Astrocyte (in vitro differentiated cells and primary cell): ENCODE measurements around the gene SLC16A1. TPM values are rescaled to one million over a fixed set of nuclear protein-coding genes. Genes with fewer than 3 reads are reported as not detected.
A peak's percentile ranks its signal among the peaks of the same experiment; 100 is the strongest.

Source experiments
- DNase-seq: peaks from one replicate; pipeline ENCODE4 v3.0.0-alpha.2; 2010; ENCODE audit warnings: low read depth
- FAIRE-seq: peaks from 2 replicates; lab custom pipeline; 2011; peaks lifted over from hg19 to GRCh38; lab: Jason Lieb, UNC
- H2AFZ ChIP-seq: 2 replicates; pipeline ENCODE4 v1.6.0; 2012; ENCODE audit warnings: low read depth, low read length, inconsistent platforms
- H3K27ac ChIP-seq: 2 replicates; pipeline ENCODE4 v1.5.1; 2011; ENCODE audit warnings: low read depth, low read length, inconsistent platforms
- H3K27me3 ChIP-seq: 2 replicates; pipeline ENCODE4 v1.6.0; 2011; ENCODE audit warnings: low read length, inconsistent platforms; ENCODE audit not compliant: insufficient read depth
- H3K36me3 ChIP-seq: 2 replicates; pipeline ENCODE4 v1.5.1; 2011; ENCODE audit warnings: low read length, inconsistent platforms; ENCODE audit not compliant: insufficient read depth
- H3K4me1 ChIP-seq: 2 replicates; pipeline ENCODE4 v1.5.1; 2011; ENCODE audit warnings: low read length, inconsistent platforms; ENCODE audit not compliant: insufficient read depth
- H3K4me2 ChIP-seq: 2 replicates; pipeline ENCODE4 v1.6.0; 2012; ENCODE audit warnings: low read length, inconsistent platforms
- H3K4me3 ChIP-seq: 2 replicates; pipeline ENCODE4 v1.5.1; 2011; ENCODE audit warnings: low read depth, mild to moderate bottlenecking, low read length, inconsistent platforms; ENCODE audit not compliant: insufficient read depth
- H3K79me2 ChIP-seq: 2 replicates; pipeline ENCODE4 v1.6.0; 2012; ENCODE audit warnings: mild to moderate bottlenecking, low read length, inconsistent platforms; ENCODE audit not compliant: insufficient read depth
- H3K9ac ChIP-seq: 2 replicates; pipeline ENCODE4 v1.6.0; 2012; ENCODE audit warnings: mild to moderate bottlenecking, low read length, inconsistent platforms
- H3K9me3 ChIP-seq: 2 replicates; pipeline ENCODE4 v1.5.1; 2012; ENCODE audit warnings: low read depth, mild to moderate bottlenecking, low read length, inconsistent platforms; ENCODE audit not compliant: insufficient read depth
- H4K20me1 ChIP-seq: 2 replicates; pipeline ENCODE4 v1.6.0; 2012; ENCODE audit warnings: low read length, inconsistent platforms; ENCODE audit not compliant: insufficient read depth
- H3K27ac Mint-ChIP-seq: one replicate; pipeline ENCODE4 v1.8.0; 2021; ENCODE audit warnings: mild to moderate bottlenecking, mixed read lengths; ENCODE audit not compliant: unreplicated experiment
- H3K27me3 Mint-ChIP-seq: one replicate; pipeline ENCODE4 v1.8.0; 2021; ENCODE audit warnings: low read depth, mixed read lengths; ENCODE audit not compliant: unreplicated experiment
- H3K36me3 Mint-ChIP-seq: one replicate; pipeline ENCODE4 v1.8.0; 2021; ENCODE audit warnings: low read depth, mixed read lengths; ENCODE audit not compliant: unreplicated experiment
- H3K4me1 Mint-ChIP-seq: one replicate; pipeline ENCODE4 v1.8.0; 2021; ENCODE audit warnings: low read depth, mixed read lengths; ENCODE audit not compliant: unreplicated experiment
- H3K4me3 Mint-ChIP-seq: one replicate; pipeline ENCODE4 v1.8.0; 2021; ENCODE audit warnings: mild to moderate bottlenecking, moderate library complexity, mixed read lengths; ENCODE audit not compliant: unreplicated experiment
- H3K9me3 Mint-ChIP-seq: one replicate; pipeline ENCODE4 v1.8.0; 2021; ENCODE audit warnings: mild to moderate bottlenecking, mixed read lengths; ENCODE audit not compliant: unreplicated experiment
- EZH2 ChIP-seq: IDR thresholded peaks from 2 replicates; pipeline ENCODE4 v1.6.1; 2012; ENCODE audit warnings: mild to moderate bottlenecking, low read length, inconsistent platforms; ENCODE audit not compliant: insufficient read depth
- total RNA-seq: library from RNA; stranded (reverse); gene quantifications from 2 replicates; pipeline ENCODE4 v1.2.1, GENCODE V29; 2021
- TF ChIP-seq, protein P1 (sequence below): IDR thresholded peaks from 2 replicates; pipeline ENCODE4 v1.5.1; 2011; ENCODE audit warnings: low read depth, mild to moderate bottlenecking, inconsistent platforms, low read length, moderate library complexity; ENCODE audit not compliant: insufficient read depth

SLC16A1 gene
- total RNA-seq, 1 donor from 2014 or later, result 153 TPM

DNA sequence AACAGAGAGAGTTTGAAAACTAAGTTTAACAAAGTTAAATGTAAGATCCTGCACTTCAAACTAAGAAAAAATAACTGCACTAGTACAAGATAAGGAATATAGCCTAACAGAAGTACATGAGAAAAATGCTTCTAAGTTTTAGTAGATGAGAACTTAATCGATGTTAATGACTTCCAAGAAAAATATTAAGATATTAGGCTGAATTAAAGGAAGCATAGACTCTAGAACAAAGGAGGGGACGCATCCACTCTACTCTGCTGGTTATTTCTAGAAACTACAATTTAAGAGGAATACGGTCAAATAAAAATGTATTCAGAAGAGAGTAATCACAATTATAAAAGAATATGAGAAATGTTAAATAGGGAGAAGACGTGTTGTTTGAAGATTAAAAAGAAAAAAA is 46.3 kb upstream of the SLC16A1 start:
- H3K27me3 Mint-ChIP-seq, result no peaks in the 10 kb centered on the region

DNA sequence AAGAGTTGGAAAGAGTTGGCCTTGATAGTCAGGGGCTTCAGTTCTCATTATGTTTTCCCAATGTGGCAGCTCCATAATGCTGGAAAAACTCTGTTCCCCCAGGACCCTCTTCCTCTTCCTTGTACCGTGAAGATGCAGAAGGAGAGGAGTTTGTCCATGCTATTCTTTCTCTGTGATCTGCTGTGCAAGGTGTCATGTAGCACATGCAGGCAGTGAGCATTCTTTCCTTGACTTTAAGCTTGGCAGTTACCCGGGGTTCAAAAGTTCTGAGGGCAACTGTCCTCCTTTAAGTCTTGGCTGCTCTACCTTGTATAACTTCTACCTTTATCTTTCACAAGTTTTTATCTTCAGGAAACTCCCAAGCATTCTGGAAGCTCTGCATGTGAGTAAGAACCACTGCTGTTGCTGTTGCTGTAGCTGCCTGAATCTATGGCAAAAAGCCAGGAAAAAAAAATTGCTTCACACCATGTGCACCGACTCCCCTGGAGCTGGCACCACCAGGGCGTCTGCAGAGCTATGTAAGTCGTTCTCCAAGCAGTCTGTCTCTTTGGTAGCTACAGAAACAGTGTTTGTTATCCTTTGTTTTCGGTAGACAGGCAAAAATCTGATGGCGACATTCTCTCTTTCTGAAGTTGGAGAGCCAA is 42.7 kb upstream of the SLC16A1 start:
- Mint-ChIP-seq H3K4me1 (peaks cover 21% of the 10 kb centered on the region), H3K27me3 (no peaks in the 10 kb centered on the region), H3K9me3 (no peaks in the 10 kb centered on the region), H3K36me3 (peaks cover 7% of the 10 kb centered on the region), H3K27ac (peak overlapping the region; percentile 4), H3K4me3 (no peak overlapping the region)
- Histone ChIP-seq H3K27ac (no peak overlapping the region), H3K79me2 (no peaks in the 10 kb centered on the region), H3K36me3 (peaks cover 2% of the 10 kb centered on the region), H3K4me3 (no peak overlapping the region), H4K20me1 (no peaks in the 10 kb centered on the region), H3K9ac (no peak overlapping the region), H2AFZ (no peak overlapping the region), H3K27me3 (no peaks in the 10 kb centered on the region), H3K9me3 (no peaks in the 10 kb centered on the region), H3K4me2 (peak overlapping the region; percentile 13), H3K4me1 (no peaks in the 10 kb centered on the region)
- TF ChIP-seq, protein P1, sequence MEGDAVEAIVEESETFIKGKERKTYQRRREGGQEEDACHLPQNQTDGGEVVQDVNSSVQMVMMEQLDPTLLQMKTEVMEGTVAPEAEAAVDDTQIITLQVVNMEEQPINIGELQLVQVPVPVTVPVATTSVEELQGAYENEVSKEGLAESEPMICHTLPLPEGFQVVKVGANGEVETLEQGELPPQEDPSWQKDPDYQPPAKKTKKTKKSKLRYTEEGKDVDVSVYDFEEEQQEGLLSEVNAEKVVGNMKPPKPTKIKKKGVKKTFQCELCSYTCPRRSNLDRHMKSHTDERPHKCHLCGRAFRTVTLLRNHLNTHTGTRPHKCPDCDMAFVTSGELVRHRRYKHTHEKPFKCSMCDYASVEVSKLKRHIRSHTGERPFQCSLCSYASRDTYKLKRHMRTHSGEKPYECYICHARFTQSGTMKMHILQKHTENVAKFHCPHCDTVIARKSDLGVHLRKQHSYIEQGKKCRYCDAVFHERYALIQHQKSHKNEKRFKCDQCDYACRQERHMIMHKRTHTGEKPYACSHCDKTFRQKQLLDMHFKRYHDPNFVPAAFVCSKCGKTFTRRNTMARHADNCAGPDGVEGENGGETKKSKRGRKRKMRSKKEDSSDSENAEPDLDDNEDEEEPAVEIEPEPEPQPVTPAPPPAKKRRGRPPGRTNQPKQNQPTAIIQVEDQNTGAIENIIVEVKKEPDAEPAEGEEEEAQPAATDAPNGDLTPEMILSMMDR, result no peak
- TF ChIP-seq EZH2, result no peak
- FAIRE-seq (no peak), DNase-seq (peak; percentile 72)

More for the DNA sequence above, 46.3 kb upstream of the SLC16A1 start:
- H3K79me2 ChIP-seq, result no peaks in the 10 kb centered on the region
- FAIRE-seq, result no peak
- no peak overlapping the region for H3K4me3 ChIP-seq
- peaks cover 19% of the 10 kb centered on the region for H3K4me1 Mint-ChIP-seq
- TF ChIP-seq, protein P1, result no peak
- TF ChIP-seq EZH2, result no peak
- H2AFZ ChIP-seq, result no peak overlapping the region
- H3K36me3 ChIP-seq, result peaks cover 2% of the 10 kb centered on the region
- no peak overlapping the region for H3K9ac ChIP-seq
- H3K4me3 Mint-ChIP-seq, result no peak overlapping the region
- no peak for DNase-seq
- no peaks in the 10 kb centered on the region for H3K9me3 Mint-ChIP-seq
- no peaks in the 10 kb centered on the region for H3K4me1 ChIP-seq
- no peaks in the 10 kb centered on the region for H3K9me3 ChIP-seq
- H3K27me3 ChIP-seq, result no peaks in the 10 kb centered on the region
- no peaks in the 10 kb centered on the region for H4K20me1 ChIP-seq
- no peak overlapping the region for H3K27ac ChIP-seq
- peak overlapping the region; percentile 3 for H3K27ac Mint-ChIP-seq
- no peak overlapping the region for H3K4me2 ChIP-seq
- peaks cover 6% of the 10 kb centered on the region for H3K36me3 Mint-ChIP-seq

DNA sequence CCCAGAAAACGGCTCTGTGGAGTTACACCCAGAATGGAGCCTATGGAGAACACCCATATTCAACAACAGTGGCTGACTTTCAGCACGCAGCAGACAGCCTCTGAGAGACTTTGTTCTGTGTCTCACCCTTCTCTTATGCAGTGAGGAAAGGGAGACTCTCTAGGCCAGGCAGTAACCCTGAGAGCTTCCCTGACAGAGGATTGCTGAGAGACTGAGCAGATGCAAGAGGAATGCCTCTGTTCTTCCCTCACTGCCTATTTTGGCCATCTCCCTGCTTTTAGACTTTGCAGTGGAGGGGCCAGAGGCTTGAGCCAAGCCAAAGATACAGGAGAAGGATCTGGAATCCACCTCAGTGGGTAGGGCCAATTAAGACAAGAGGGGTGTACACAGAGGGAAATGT is 41.8 kb upstream of the SLC16A1 start:
- Mint-ChIP-seq H3K27ac (no peak overlapping the region), H3K36me3 (peaks cover 7% of the 10 kb centered on the region), H3K27me3 (no peaks in the 10 kb centered on the region), H3K9me3 (no peaks in the 10 kb centered on the region), H3K4me1 (peaks cover 21% of the 10 kb centered on the region), H3K4me3 (no peak overlapping the region)
- no peaks in the 10 kb centered on the region for H3K27me3 ChIP-seq
- no peak overlapping the region for H3K4me3 ChIP-seq
- H3K9ac ChIP-seq, result no peak overlapping the region
- no peak for FAIRE-seq
- H4K20me1 ChIP-seq, result no peaks in the 10 kb centered on the region
- H2AFZ ChIP-seq, result no peak overlapping the region
- no peaks in the 10 kb centered on the region for H3K4me1 ChIP-seq
- no peak overlapping the region for H3K4me2 ChIP-seq
- H3K27ac ChIP-seq, result no peak overlapping the region
- DNase-seq, result peak; percentile 6
- no peaks in the 10 kb centered on the region for H3K36me3 ChIP-seq
- H3K9me3 ChIP-seq, result no peaks in the 10 kb centered on the region
- no peaks in the 10 kb centered on the region for H3K79me2 ChIP-seq
- TF ChIP-seq, protein P1, result no peak
- TF ChIP-seq EZH2, result no peak
